GM18873 (cell line): ENCODE measurements around the gene NFASC.

ENCODE experiments used
- ATAC-seq: cut with Tn5 transposase; IDR thresholded peaks from one replicate; pipeline ENCODE4 v1.9.1; 2021; ENCODE audit warnings: mild to moderate bottlenecking, moderate library complexity, moderate number of reproducible peaks; ENCODE audit not compliant: unreplicated experiment, low FRiP score

NFASC gene

DNA sequence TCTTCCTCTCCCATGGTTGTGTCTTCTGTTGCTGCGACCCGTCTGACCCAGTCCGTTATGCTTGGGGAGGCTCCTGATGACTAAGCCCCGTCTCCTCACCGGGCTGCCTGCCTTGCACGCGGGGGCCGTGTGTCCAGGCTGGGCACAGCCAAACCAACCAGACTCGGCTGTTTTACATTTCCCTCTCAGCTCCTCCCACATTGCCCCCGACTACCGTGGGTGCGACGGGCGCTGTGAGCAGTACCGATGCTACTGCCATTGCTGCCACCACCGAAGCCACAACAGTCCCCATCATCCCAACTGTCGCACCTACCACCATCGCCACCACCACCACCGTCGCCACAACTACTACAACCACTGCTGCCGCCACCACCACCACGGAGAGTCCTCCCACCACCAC is 126.3 kb downstream of the NFASC start:
- no peak for ATAC-seq

DNA sequence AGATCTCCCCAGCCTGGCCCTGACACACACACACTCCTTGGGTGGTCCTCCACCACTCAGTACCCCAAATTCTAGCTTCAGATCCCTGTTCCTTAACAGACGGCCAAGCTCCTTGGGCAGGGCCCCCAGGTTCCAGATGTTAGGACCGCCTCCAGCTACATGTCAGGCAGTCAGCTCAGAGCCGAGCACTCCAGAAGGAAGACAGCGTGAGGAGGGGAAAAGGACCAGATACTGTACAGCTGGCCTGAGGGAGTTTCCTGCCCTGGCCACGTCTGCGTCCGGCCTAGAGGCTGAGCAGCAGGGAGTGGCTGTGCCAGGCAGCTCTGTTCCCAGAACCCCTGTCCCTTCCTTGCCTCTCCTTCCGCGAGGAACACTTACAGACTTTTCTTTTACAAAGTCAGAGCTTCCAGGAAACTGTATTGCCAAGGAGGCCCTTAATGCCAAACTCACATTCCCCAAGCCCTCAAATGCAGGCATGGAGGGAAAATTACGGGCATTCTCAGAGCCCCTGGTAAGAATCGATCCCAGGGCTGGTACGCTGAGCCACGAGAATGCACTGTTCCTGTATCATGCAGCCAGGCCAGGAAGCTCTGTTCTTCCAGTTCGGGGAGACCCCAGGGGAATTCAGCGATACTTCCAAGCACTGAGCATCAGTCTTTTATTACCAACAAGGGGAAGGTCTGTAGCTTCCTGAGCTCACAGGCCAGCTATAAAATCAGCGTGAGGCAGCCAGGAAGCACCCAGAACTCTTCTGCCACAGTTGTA is 127.1 kb downstream of the NFASC start:
- ATAC-seq = no peak

DNA sequence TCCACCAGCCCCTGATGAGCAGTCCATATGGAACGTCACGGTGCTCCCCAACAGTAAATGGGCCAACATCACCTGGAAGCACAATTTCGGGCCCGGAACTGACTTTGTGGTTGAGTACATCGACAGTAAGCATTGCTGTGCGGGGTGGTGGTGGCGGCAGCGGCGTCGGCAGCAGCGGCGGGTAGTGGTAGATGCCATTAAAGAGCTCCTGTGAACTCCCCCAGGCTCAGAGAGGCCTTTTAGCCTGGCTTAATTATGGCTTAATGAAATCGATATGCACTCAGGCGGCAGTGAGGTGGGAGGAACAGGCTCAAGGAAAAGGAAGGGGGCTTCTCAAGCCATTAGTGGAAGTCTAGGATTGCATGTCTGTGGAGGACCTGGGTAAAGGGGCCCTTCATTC is 130.5 kb downstream of the NFASC start:
- no peak for ATAC-seq

DNA sequence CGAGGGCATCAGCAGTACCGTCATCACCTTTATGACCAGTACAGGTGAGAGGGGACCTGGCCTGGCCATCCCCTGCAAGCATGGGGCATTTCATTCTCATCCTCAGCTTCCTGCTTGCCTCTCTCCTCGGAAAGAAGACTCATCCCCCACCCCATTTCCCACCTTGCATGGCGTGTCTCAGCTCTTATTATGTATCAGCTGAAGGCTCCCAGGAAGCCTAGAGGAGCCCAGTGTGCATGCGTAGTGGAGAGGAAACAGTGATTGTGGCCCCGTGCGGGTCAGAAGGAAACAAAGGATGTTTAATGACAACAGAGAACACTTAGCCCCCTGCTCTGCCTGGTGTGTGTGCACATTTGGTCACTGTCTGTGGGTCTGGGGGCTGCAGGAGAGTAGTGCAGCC is 132.0 kb downstream of the NFASC start:
- ATAC-seq = no peak

DNA sequence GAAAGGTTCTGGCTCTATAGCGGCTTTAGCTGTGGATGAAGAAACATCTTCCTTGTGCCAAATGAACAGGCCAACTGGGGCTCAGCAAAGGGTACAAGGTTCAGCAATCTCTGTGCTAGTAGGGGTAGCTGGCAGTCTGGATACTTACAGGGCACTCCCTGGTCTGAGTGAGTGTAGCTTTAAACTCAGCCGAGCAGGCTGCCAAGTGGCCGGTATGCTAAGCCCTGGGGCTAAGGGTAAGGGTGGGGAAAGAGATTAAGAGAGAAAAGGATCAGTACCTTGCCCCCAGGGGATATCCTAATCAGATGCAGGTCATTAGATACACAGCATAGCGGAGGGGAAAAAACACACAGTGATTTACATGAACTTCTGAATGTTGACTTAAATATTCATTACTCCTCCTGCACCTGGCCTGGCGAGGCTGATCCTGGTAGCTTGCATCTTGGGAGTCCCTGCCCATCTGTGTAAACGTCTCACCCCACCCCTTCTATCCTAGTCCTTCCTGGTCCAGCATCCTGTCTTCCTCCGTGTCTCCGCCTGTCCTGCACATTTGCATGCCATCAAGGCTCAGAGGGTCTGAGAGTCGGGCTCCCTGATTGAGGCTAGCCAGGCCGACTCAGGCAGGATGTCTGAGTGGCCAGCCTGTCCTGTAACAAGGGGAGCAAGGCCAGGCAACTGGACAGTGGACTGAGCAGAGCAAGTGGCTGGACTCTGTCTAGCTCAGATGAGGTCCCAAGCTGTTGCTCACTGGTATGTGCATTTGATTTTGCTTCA is 132.9 kb downstream of the NFASC start:
- ATAC-seq = no peak

DNA sequence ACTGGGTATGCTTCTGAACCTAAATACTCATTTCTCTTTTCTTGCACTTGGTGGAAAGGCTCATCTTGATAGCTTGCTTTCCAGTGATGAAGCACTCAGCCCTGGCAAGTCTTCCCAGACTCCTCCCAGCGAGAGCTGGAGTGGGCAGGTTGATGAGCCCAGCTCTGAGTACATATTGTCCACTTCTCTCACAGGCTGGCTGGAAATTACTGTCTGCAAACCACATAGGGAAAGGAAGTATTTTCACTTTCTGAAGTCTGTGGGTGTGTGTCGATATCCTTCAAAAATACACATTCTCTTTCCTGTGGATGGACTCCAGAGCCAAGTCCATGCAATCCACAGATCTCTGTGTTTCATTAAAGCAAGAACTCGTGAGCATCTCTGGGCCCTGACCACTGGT is 133.7 kb downstream of the NFASC start:
- ATAC-seq = no peak

DNA sequence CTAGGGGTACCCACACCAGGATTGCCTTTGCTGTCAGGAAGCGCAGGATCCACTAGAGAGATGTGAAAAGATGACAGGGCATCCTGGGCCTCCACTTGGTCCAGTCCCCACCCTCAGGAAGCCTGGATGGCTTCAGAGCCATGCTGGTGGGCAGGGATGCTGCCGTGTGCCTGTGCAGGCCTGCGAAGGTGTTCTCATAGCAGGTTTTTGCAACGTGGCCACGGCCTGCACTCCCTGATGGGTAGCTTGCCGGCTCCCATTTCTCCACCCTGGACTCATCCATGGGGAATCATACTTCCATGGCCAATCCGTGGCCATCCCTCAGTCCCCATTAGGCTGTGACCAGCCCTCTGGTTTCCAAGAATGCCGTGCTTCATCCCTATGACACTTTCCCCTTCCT is 138.2 kb downstream of the NFASC start:
- no peak for ATAC-seq

DNA sequence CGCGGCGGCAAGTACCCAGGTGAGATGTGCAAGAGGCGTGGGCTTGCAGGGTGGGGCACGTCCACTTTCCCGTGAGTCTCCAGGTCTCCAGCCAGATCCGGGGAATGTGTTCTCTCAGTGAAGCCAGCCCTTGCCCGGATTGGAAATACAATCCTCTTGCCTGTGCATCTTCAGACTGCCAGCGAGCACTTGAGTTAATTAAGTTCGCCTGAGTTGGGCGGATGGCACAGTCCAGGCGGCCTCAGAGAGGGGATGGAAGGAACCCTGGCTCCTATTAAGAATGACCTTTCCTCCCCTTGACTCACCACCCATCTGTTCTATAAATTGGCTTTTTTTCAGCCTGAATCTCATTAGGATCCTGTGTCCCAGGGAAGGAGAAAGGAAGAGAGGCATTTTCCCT is 139.0 kb downstream of the NFASC start:
- ATAC-seq = no peak

DNA sequence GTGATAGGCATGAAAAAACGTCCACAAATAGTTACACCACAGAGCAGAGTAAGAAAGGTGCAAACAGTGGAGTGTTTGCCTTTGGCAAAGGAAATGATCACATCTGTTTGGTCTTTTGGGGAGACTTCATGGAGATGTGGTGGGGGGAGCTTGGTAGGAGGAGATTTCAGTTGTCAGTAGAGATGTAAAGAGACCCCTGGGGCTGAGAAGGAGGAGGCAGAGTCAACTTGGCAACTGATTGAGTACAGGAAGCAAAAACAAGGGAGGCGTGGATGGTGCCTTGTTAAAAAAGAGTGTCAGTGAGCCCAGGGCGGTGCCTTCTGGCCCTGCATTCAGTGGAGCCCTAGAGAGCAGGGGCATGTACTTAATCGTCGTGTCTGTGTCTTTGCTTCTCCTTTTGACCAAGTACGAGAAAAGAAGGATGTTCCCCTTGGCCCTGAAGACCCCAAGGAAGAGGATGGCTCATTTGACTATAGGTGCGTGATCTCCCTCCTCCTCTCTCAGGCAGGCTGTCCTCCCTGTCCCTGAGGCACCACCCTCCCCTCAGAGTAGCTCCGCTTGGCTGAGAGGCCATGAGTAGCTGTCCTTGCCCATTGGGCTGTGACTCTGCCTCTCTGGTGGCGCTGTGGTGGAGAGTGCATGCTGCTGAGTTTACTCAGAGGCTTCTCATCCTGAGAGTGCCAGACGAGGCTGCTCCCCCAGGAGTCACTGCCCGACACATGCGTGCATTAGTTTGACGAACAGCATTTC is 141.9 kb downstream of the NFASC start:
- no peak for ATAC-seq

DNA sequence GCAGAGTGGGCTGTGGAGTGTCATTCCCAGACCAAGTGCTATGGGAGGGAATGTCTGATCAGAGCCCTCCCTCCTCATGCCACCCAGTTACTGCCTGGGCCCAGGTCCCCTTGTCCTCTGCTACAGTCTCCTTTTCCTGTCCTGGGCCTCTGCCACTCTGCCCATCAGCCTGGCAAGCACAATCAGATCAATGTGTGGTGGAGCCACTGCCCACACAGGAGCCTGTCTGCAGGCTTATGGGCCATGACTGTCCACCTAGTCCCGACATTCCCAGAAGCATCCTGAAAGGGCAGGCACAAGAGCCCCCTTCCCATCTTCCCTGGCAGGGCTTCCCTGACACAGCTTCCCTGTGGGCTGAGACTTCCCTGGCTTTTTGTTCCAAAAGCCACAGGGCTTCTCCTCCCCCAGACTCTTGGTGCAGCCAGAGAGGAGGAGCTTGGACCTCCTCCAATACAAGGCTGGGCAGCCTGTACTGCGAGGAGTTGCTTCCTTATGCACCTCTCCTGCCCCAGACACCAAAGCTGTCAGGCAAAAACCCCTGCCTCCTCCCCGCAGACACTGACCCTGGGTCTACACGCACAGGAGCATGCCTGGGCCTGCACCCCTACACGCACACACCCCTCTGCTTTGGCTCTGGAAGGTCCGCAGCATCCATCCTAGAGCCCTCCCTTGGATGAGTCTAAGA is 143.2 kb downstream of the NFASC start:
- ATAC-seq = no peak

DNA sequence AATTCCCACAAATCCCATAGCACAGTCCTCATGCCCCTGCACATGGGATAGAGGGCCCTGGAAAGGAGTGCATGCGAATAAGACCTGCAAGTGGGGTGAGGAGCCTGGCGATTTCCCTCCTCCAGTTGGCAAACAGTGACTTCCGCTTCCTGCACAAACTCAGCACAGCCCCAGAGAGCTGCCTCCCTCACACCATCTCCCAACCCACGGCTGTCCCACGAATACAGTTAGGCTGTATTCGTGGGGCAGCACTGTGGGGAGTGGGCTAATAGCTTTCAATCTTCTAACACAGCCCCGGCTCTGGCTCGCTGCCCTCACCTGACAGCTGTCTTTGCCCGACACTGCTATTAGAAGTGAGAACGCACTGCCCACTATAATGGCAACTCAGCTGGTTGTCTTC is 144.1 kb downstream of the NFASC start:
- ATAC-seq = no peak

DNA sequence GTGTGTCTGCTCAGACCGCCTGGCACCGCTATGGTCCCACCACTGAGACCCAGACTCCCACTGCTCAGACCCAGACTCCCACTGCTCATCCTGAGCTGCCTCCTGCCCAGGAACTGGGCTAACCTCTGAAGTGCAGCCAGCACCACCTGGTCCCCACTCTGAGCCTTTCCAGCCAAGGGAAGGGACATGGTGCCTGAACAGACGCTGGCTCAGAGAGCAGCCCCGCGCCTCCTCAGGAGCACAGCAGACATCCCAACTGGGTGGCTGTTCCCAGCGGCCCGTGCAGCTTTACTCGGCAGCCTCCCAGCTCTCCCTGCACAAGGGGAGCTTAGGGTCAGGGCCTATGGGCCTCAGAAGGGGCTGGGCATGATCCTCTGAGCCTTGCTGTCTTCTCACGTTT is 144.6 kb downstream of the NFASC start:
- no peak for ATAC-seq

DNA sequence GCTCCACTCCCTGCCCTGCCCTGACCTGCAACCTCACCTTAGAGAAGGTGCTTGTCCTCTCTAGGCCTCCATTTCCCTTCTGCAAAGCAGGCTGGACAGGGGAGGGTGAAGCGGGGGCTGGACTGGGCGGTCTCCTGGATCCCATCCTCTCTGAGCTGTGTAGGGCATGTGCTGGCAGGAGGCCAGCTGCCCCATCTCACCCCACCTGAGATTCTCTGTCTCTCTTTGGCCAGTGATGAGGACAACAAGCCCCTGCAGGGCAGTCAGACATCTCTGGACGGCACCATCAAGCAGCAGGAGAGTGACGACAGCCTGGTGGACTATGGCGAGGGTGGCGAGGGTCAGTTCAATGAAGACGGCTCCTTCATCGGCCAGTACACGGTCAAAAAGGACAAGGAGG is 145.4 kb downstream of the NFASC start:
- no peak for ATAC-seq

DNA sequence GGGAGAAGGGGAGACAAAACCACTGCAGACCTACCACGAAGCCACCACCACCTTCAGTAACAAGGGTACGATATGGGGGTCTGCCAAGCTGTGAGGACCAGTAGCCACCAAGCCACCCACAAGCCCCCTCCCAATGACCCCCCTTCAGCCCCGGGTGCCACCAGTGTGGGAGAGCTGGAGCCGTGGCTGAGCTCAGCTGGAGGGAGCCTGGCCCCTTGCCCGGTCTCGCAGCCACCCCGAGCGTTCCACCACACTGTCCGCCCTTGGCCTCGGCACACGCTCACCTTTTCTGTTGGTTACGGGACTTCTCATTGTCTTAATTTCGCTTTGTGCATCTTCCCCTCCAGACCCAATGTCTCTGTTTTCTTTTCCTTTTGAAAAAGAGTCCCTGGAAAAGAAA is 145.9 kb downstream of the NFASC start:
- no peak for ATAC-seq

DNA sequence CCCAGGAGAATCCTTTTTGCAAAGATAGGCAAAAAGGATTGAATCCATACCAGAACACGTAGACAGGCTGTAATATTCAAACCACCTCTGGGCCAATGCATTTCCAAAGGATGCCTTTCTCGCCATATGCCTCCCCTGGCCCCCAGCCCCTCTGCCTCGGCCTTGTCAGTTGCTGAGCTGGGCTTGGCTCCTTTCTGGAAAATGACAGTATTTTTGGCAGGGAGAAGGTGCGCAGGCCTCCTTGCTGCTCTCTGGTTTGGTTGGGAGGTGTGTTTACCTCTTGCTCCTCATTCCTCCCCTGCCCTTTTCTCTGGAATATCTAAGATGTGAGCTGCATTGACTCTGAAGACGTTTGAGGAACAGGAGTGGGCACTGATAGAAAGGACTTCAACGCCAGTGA is 146.3 kb downstream of the NFASC start:
- ATAC-seq = no peak

DNA sequence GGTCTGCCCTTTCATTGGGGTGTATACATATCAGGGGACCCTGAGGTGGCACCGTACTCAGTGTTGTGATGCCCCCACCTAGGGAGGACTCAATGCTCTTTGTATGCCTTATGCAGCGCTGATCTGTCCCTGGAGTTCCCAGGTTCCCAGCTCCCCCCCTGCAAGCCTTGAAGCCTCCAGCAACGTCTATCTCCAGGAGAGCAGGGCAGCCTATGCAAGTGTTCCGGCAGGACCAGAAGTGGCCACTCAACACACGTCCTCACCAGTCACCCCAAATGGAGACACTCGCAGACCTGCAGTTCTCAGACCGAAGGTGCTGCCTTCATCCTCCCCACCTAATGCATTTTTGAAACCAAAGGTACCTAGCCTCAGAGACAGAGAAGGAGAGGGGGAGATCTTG is 147.1 kb downstream of the NFASC start:
- no peak for ATAC-seq

DNA sequence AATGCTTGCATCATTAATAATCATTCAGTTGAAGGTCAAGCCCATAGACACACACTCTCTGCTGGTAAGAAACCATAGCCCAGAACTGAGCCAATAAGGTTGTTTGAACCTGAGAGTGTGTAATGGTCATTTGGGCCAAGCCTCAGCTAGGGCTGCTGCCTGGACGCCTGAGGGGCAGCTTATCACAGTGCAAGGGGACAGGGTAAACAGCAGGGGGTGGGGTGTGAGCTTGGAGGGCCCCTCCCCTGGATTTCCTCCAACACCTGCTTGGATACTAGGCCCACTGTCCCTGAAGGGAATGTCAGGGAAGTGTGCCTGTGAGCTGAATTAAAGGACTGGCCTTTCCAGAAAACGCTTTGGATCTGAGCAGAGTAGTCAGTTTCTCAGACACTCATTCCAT is 147.7 kb downstream of the NFASC start:
- no peak for ATAC-seq

DNA sequence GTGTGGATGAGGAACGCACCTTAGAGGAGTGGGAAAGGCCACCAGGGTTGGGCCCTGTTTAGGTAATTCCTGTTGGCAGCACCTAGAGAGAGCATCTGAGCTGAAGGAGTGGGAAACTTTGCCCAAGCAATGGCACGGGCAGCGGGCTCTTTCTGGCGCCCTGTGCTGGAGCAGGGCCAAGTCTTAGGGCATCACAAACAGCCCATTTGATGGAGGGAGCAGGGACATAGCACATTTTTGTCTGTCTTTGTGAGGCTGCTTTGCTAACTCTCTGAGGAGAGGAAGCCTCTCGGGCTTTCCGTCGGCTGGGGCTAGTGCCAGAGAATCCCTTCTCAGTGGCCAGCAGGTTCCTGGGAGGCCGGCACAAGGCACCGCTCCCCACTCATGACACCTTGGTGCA is 149.8 kb downstream of the NFASC start:
- ATAC-seq = no peak

DNA sequence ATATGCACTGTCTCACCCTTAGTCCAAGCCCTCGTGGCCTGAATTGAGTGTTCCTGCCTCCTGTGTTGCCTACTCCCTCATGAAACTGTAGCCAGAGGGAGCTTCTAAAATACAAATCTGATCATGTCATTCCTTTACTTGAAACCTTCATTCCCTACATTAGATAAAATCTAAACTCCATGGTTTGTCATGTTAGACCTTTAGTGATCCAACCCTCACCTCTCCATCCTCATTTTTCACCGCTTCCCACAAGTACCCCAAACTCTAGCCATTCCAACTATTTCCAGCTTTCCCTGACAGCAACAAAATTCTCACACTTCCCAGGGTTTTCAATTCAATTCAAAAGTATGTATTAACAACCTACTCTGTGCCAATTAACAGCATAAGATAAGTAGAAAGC is 154.0 kb downstream of the NFASC start:
- no peak for ATAC-seq

DNA sequence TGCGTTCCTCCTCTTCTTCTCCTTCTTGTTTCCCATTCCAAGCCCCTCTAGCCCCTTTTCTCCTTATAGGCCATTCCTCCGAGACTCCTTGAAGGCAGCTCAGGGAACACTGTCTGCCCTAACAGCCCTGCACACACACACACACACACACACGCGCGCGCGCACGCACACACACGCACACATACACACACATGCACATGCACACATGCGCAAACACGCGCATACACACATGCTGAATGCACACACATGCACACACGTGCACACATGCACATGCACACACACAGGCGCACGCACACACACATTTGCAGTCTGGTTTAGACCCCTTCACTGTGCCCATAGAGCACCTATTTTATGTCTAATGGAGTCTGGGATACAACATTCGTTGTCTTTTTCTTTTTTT is 154.6 kb downstream of the NFASC start:
- no peak for ATAC-seq

DNA sequence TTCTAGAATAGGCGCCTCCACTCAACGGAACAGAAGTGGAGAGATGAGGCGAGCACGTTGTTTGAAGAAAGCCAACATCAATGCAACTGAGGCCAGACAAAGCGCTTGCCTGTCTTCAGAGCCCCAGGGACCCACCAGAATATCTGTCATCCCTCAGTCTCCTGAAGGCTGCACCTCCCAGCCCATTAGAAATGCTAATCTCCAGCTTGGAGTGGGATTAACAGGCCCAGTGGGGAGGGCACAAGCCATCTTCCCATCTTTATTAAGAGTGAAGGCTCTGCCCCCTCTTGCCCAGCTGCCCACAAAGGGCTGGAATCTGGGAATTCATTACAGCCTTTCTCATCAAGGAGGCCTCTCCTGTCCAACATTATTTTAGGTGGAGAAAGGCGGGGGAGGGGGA is 155.5 kb downstream of the NFASC start:
- ATAC-seq = no peak
